Measurements from ENCODE around the gene ZNF277.
A peak's percentile ranks its signal among the peaks of the same experiment; 100 is the strongest.

Gene ZNF277

GRCh38 chr7:112201411-112201810 is 5.1 kb upstream of the ZNF277 start:
- no peak for TF ChIP-seq CTCF (IDR thresholded peaks at IDR 0.05; ENCODE audit: low read length, missing control alignments)

GRCh38 chr7:112201839-112202238 is 4.7 kb upstream of the ZNF277 start:
- DNase-seq (ENCODE audit: low read depth) = no peak
- H3K4me3 ChIP-seq (replicated peaks; ENCODE audit: low read depth, low read length) = no peak overlapping the region
- TF ChIP-seq CTCF (IDR thresholded peaks at IDR 0.05; ENCODE audit: low read length, missing control alignments) = no peak

More at GRCh38 chr7:112201411-112201810, 5.1 kb upstream of the ZNF277 start:
- DNase-seq (ENCODE audit: low read depth) = peak; percentile 58
- H3K4me3 ChIP-seq (replicated peaks; ENCODE audit: low read depth, low read length) = no peak overlapping the region

GRCh38 chr7:112202816-112203215 is 3.7 kb upstream of the ZNF277 start:
- H3K4me3 ChIP-seq (replicated peaks; ENCODE audit: low read depth, low read length) = no peak overlapping the region
- no peak for TF ChIP-seq CTCF (IDR thresholded peaks at IDR 0.05; ENCODE audit: low read length, missing control alignments)
- peak; percentile 50 for DNase-seq (ENCODE audit: low read depth)

GRCh38 chr7:112203365-112203739 is 3.1 kb upstream of the ZNF277 start:
- DNase-seq (ENCODE audit: low read depth) = no peak
- no peak for TF ChIP-seq CTCF (IDR thresholded peaks at IDR 0.05; ENCODE audit: low read length, missing control alignments)
- H3K4me3 ChIP-seq (replicated peaks; ENCODE audit: low read depth, low read length) = peak overlapping the region; percentile 98

- no peak for TF ChIP-seq CTCF (IDR thresholded peaks at IDR 0.05; ENCODE audit: low read length, missing control alignments)
- peak overlapping the region; percentile 98 for H3K4me3 ChIP-seq (replicated peaks; ENCODE audit: low read depth, low read length)
- peak; percentile 30 for DNase-seq (ENCODE audit: low read depth)
Observed at GRCh38 chr7:112204499-112205342, 1.8 kb upstream of the ZNF277 start.

- H3K4me3 ChIP-seq (replicated peaks; ENCODE audit: low read depth, low read length) = peak overlapping the region; percentile 98
- TF ChIP-seq CTCF (IDR thresholded peaks at IDR 0.05; ENCODE audit: low read length, missing control alignments) = no peak
- DNase-seq (ENCODE audit: low read depth) = peak; percentile 73
Observed at GRCh38 chr7:112205343-112206237, 905 bp upstream of the ZNF277 start.

Measured in fibroblast of pulmonary artery (primary cell).